Measurements from ENCODE around the gene MRPS26. TPM values are rescaled to one million over a fixed set of nuclear protein-coding genes. Genes with fewer than 3 reads are reported as not detected.

MRPS26 gene
- total RNA-seq = 20.0 and 28.7 TPM in 2 replicates

DNA sequence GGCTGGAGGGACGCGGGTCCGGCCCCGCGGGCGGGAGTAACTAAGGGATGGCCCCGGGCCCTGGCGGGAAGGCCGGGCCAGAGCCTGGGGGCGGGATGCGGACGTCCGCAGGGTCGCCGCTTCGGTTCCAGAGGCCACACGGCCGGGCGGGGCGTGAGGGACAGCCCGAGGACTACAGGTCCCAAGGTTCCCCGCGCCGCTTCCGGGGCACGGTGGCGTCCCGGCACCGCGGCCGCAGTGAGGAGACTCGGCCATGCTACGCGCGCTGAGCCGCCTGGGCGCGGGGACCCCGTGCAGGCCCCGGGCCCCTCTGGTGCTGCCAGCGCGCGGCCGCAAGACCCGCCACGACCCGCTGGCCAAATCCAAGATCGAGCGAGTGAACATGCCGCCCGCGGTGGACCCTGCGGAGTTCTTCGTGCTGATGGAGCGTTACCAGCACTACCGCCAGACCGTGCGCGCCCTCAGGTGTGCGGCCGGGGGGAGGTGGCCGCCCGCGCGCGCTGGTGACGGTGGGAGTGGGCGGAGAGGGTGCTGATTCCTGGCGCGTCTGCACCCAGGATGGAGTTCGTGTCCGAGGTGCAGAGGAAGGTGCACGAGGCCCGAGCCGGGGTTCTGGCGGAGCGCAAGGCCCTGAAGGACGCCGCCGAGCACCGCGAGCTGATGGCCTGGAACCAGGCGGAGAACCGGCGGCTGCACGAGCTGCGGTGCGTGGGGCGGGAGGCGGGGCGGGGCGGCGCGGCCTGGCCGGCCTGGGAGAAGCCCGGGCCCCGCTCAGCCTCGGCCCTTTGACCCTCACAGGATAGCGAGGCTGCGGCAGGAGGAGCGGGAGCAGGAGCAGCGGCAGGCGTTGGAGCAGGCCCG, at the start of gene MRPS26:
Gene MRPS26, plus strand, starts transcription at position 237 of the 861 bp plus-strand sequence. Its CDS starts 17 bp downstream, at position 254.

DNA sequence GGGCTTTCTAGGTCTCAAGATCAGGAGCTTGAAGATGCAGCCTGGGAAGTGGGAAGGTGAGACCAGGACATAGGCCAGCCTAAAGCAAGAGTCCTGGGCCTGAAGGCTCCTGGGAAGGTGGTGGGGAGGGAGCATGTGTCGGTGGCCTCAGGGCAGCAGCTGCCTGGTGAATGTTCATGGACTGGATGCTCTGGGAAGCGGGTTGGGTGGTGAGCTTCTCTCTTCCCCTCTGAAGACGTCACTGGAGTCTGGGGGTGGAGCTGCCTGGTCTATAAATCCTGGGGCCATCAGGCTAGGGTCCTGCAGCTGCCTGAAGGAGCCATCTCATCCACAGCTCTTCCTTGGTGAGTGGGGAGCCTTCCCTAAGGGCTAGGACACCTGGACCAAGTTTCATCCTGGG, 2.5 kb upstream of the MRPS26 start, which contains the start of gene GNRH2:
Gene GNRH2, plus strand, starts transcription at position 301 of the 400 bp plus-strand sequence. CDS start 793 bp downstream, outside the sequence.

DNA sequence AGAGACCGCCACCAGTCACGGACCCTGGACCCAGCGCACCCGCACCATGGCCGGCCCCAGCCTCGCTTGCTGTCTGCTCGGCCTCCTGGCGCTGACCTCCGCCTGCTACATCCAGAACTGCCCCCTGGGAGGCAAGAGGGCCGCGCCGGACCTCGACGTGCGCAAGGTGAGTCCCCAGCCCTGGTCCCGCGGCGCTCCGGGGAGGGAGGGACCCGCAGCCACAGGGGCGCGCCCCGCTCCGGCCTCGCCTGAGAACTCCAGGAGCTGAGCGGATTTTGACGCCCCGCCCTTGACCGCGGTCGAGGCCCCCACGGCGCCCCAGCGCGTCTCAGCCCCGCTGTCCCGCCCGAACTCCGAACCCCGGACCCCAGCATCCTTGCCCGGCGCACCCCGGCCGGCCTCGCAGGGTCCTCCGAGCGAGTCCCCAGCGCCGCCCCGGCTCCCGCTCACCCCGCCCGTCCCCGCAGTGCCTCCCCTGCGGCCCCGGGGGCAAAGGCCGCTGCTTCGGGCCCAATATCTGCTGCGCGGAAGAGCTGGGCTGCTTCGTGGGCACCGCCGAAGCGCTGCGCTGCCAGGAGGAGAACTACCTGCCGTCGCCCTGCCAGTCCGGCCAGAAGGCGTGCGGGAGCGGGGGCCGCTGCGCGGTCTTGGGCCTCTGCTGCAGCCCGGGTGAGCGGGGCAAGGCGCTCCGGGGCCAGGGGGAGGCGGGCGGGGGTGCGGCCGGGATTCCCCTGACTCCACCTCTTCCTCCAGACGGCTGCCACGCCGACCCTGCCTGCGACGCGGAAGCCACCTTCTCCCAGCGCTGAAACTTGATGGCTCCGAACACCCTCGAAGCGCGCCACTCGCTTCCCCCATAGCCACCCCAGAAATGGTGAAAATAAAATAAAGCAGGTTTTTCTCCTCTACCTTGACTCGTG, 26.0 kb downstream of the MRPS26 start, which contains the start of gene OXT:
Gene OXT, plus strand, starts transcription at position 11 of the 920 bp plus-strand sequence. Its CDS starts 36 bp downstream, at position 47.

DNA sequence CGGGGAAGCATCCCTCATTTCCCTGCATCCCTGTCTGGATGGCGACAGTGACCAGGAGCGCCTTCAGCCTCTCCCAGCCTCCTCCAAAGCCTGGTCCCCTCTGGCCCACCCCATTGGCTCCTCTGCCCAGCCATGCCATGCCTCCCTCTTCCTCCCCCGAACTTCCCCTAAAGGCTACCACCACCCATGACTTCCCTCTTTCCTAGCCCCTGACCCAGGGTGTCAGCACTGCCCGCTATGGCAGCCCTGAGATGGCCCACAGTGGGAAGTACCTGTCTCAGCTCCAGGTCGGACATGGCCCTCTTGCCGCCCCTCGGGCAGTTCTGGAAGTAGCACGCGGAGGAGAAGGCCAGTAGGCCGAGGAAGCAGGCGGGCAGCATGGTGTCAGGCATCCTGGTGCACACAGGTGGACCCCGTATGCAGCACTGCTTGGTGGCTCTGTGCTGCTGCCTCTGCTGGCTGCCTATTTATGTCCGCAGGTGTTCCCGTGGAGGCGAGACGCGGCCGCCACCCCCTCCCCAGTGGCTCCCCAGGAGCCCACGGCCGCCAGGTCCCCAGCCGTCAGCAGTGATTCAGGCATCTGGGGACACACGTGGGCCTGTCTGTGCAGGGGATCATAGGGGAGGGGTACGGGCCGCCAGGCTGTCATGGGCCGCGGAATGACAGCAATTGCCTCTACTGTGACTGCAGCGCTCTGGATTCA, 38.6 kb downstream of the MRPS26 start, which contains the start of gene AVP:
Gene AVP, minus strand, starts transcription at position 442 of the 703 bp plus-strand sequence. Its CDS starts 50 bp downstream, at position 392.

Other genes with a start within 250 kb of the MRPS26 start
- gene CPXM1, start 245.4 kb upstream of the MRPS26 start, total RNA-seq = 0.33 and 1.2 TPM in 2 replicates
- not detected in 2 replicates for gene C20orf141, start 231.1 kb upstream of the MRPS26 start, total RNA-seq
- gene TMEM239, start 229.7 kb upstream of the MRPS26 start, total RNA-seq = not detected in 2 replicates
- 13.1 and 18.7 TPM in 2 replicates for gene PCED1A, start 205.4 kb upstream of the MRPS26 start, total RNA-seq
- gene VPS16, start 205.3 kb upstream of the MRPS26 start, total RNA-seq = 33.8 and 34.6 TPM in 2 replicates
- gene PTPRA, start 172.6 kb upstream of the MRPS26 start, total RNA-seq = 23.5 and 24.6 TPM in 2 replicates
- 0.09 and 0.11 TPM in 2 replicates for gene GNRH2, start 2.4 kb upstream of the MRPS26 start, total RNA-seq
- not detected in 2 replicates for gene OXT, start 25.6 kb downstream of the MRPS26 start, total RNA-seq
- not detected in 2 replicates for gene AVP, start 38.7 kb downstream of the MRPS26 start, total RNA-seq
- 13.4 and 17.2 TPM in 2 replicates for gene FASTKD5, start 113.8 kb downstream of the MRPS26 start, total RNA-seq
- gene UBOX5, start 113.8 kb downstream of the MRPS26 start, total RNA-seq = 2.4 and 2.9 TPM in 2 replicates
- 2.2 and 5.9 TPM in 2 replicates for gene LZTS3, start 127.5 kb downstream of the MRPS26 start, total RNA-seq
- gene DDRGK1, start 158.6 kb downstream of the MRPS26 start, total RNA-seq = 29.4 and 30.3 TPM in 2 replicates
- 34.7 and 43.0 TPM in 2 replicates for gene ITPA, start 163.4 kb downstream of the MRPS26 start, total RNA-seq
- gene SLC4A11, start 193.1 kb downstream of the MRPS26 start, total RNA-seq = 7.8 and 8.9 TPM in 2 replicates

Measured in dermis lymphatic vessel endothelial cell (primary cell).